ENCODE measurements around the gene ST6GALNAC5.

GRCh38 chr1:76989976-76990375 lies 122.7 kb downstream of the ST6GALNAC5 start:
- TF ChIP-seq CTCF (CRISPR knock-in tag; IDR thresholded peaks at IDR 0.05): no peak
- TF ChIP-seq SUZ12 (IDR thresholded peaks at IDR 0.05; ENCODE audit: low read depth, low read length): no peak
- no peak for TF ChIP-seq CBX2 (IDR thresholded peaks at IDR 0.05; ENCODE audit: low read depth, low read length)
- TF ChIP-seq CBX2 (CRISPR knock-in tag; IDR thresholded peaks at IDR 0.05; ENCODE audit: low read depth): no peak
- TF ChIP-seq KAT8 (CRISPR knock-in tag; IDR thresholded peaks at IDR 0.05): no peak
- no peak for TF ChIP-seq ZNF335 (CRISPR knock-in tag; IDR thresholded peaks at IDR 0.05)
- no peak for TF ChIP-seq ZNF777 (CRISPR knock-in tag; IDR thresholded peaks at IDR 0.05)

Measured in HepG2 (cell line).